SW480 (cell line): ENCODE results near the gene GARNL3.

Experiments used
- DNase-seq: peaks from one replicate; pipeline ENCODE4 v3.0.0-alpha.2; 2016; ENCODE audit warnings: low spot score

The GARNL3 gene

DNA sequence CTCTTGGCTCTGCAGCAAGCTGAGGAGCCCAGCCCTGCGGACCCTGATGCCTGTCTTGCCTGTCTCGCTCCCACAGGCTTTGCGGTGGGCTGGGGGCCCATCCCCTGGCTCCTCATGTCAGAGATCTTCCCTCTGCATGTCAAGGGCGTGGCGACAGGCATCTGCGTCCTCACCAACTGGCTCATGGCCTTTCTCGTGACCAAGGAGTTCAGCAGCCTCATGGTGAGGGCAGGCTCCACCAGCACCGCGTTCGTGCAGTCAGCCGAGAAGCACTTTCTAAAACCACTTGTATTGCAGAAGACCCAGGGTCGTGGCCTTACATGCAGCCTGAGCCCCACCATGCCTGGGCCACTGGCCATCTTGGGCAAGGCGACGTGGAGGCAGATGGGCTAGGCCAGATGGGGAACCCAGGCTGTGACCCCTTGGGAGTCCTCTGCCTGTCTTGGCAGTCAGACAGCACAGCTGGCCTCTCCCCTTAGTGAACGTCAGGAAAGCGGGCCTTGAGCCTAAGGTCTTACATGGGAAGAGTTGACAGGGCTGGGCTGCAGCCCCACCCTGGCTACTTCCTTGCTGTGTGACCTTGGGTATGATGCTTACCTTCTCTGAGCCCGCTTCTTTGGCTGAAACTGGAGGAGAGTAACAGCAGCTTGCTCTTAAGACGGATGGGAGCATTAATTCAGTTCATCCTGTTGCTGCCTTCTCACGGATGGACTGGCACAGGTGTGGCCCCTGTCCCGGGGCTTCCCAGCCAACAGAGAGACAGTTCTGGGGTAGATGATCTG, 141.0 kb downstream of the GARNL3 start:
- DNase-seq = no peak

DNA sequence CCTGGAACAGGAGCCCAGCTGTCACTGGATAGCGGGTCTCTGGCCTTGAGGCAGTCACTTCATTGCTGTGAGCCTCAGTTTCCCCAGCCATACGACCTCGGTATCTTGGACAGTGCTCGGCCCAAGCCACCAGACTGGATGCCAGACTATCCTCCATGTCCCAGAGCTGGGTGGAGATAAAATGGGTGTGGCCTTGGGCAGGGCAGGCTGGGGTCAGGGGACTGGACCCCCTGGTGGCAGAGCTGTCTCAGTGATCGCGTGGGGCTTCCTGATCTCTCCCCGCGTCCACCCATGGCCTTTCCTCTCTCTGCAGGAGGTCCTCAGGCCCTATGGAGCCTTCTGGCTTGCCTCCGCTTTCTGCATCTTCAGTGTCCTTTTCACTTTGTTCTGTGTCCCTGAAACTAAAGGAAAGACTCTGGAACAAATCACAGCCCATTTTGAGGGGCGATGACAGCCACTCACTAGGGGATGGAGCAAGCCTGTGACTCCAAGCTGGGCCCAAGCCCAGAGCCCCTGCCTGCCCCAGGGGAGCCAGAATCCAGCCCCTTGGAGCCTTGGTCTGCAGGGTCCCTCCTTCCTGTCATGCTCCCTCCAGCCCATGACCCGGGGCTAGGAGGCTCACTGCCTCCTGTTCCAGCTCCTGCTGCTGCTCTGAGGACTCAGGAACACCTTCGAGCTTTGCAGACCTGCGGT, 142.4 kb downstream of the GARNL3 start:
- DNase-seq = no peak

- DNase-seq = no peak
Observed at GRCh38 chr9:127407492-127407843, 142.9 kb downstream of the GARNL3 start.

DNA sequence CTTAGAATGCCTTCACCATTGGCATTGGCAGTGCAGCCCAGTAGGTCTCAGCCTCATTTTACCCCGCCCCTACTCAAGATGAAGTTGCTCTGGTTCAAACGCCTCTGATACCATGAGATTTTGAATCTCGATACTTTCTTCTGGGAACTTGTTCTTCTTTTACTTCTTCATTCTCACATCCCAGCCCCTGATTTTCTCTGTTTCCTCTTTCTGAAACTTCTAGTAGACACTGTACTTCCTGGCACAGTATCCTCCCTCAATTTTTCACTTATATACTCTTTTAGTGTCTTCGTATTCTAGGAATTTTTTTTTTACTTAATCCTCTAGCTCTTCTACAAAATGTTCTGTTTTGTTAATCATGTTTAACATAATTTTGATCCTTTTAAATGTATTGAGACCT, 146.5 kb downstream of the GARNL3 start:
- DNase-seq = no peak

- no peak for DNase-seq
Observed at GRCh38 chr9:127415141-127415540, 150.6 kb downstream of the GARNL3 start.

DNA sequence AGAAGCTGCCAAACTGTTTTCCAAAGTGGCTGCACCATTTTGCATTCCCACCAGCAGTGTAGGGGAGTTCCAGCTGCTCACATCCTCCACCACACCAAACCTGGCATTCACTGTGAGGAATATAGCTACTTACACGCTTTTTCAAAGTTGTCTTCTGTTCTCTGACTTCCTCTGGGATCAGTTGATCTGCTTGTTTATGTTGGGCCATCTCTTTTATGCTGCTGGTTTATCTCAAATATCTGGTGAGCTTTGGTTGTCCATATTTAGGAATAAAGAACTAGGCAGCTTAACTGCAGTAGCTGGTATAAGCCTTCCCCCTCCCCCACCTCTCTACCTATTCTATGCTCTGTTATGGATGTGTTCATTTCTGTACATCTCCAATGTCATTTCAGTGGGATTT, 151.1 kb downstream of the GARNL3 start:
- no peak for DNase-seq

DNA sequence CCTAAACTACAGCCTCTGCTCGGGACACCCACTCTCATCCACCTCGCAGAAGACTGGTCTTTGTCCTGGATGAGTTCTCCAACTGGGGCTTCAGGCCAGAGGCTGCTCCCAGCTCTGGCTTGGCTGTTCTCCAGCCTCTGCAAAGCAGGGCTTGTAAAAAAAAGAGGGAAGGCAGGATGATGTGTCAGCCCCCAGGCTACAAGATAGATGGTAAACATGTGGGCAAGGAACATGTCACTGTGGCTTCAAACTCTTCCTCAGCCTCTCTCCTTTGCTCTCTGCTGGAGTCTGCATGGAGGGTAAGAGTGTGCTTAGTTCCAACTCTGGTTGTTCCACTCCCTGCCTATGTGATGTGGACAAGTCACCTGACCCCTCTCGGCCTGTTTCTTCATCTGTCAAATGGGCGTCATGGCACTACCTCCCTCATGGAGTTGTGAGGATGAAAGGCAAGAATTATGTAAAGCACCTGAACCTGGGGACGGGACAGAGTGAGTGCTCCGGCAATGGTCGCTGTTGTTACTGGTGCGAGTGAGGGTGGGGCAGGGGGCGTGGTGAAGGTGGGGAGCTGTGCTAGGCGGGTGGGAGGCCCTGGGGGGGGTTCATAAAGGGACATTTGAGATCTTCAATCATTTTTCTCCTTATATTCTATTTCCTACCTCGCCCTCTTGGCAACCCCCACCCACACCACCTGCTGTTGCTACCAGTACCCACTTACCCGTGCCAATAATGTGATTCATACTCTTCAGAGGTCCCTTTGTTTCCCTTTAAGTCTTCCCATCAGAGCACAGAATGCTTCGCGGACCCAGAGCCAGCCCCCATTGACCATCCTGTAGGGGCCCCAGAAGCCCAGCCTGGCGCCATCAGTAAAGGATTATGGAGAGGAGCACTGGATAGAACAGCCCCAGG, 152.8 kb downstream of the GARNL3 start:
- no peak for DNase-seq

GRCh38 chr9:127418037-127418471, 153.5 kb downstream of the GARNL3 start:
- peak; percentile 51 for DNase-seq

DNA sequence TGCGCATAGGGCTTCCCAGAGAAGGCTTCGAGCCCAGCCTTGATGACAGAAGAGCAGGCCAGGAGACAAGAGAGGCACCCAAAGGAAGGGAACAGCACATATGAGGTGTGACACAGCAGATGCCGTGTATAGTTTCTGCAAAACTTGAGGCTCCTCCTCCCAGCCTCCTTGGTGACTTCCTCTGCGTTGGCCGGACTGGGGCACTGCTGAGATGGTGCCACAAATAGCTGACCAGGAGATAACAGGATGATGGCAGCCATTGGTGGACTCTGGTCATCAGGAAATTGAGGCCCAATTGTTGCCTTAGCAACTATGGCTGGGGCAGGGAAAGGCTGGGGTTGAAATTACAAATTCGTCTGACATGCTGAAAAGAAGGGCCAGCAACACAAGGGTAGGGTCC, 154.8 kb downstream of the GARNL3 start:
- DNase-seq = no peak

GRCh38 chr9:127421057-127421456, 156.5 kb downstream of the GARNL3 start:
- DNase-seq = no peak

- DNase-seq = no peak
Observed at GRCh38 chr9:127422133-127422782, 157.7 kb downstream of the GARNL3 start.

- no peak for DNase-seq
Observed at GRCh38 chr9:127422787-127423186, 158.2 kb downstream of the GARNL3 start.

DNA sequence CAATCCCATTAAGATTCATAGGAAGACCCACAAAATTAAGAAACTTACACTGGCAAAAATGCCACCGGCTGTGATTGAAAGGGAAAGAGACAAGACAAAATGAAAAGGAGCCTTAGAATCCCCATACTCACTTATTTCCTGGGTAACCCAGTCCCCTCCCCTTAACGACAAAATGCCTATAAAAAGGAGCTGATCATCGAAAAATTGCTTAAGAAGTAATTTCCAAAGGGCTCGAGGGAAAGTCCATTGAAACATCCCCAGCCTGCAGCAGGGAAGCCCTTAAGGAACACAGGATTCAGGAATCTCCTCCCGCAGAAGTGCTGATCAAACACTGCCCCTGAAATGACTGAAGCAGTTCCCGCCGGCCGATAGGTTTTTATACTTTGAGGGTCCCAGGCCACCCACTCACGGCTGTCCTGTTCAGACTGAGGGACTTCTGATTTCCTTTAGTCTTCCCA, 158.9 kb downstream of the GARNL3 start:
- no peak for DNase-seq

DNA sequence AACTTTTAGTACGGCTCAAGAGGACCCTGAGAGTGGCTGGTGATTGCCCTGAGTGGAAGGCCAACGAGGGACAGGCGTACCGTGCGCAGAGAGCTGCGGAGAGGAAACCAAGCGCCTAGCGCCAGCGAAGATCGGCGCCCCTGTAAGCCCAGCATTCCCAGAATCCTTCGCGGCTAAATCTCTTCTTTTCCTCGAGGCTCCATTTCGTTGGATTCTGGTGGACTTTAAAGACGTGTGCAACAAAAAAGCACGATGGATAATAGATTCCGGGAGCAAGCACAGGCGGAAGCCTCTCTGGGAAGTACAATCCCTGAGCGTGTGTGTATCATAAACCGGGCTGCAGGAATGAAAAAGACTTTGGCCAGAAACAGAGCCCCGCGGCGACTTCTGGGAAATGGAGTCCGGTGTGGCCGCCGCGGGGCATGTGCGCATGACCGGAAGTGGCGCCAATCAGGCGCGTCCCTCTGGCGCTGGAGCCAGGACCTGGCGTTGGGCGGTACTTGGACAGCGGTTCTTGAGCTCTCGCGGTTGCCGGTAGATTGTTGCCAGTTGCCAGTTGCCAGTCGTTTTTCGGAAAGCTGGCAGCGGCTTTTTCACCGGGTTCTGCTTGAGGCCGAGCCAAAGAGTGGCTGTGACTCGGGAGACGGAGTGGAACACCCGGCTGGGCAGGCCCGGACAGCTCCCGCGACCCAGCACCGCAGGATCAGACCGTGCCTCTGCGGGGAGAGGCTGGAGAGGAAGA, 159.5 kb downstream of the GARNL3 start, which contains the start of gene ZNF79:
Gene ZNF79, plus strand, starts transcription at position 449 of the 742 bp plus-strand sequence. CDS start 406 bp downstream, outside the sequence.
- DNase-seq = peak; percentile 87

DNA sequence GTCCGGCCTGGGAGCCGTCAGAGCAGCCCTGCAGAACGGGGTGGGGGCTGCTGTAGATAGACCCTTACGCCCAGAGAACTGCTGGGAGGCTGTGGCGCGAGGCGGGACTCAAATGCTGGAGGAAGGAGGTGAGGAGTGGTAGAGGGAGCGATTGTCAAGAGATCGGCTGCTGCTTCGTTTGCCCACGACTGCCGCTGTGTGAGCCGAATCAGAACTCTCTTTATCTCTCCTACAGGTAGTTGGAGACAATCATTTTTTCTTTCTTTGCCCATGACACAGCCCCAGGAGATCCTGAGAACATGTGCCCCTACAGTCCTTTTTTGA, 160.1 kb downstream of the GARNL3 start:
- DNase-seq = peak; percentile 38

GRCh38 chr9:127426756-127427155, 162.2 kb downstream of the GARNL3 start:
- no peak for DNase-seq

GRCh38 chr9:127428348-127428747, 163.8 kb downstream of the GARNL3 start:
- no peak for DNase-seq

- DNase-seq = no peak
Observed at GRCh38 chr9:127430415-127430814, 165.8 kb downstream of the GARNL3 start.

DNA sequence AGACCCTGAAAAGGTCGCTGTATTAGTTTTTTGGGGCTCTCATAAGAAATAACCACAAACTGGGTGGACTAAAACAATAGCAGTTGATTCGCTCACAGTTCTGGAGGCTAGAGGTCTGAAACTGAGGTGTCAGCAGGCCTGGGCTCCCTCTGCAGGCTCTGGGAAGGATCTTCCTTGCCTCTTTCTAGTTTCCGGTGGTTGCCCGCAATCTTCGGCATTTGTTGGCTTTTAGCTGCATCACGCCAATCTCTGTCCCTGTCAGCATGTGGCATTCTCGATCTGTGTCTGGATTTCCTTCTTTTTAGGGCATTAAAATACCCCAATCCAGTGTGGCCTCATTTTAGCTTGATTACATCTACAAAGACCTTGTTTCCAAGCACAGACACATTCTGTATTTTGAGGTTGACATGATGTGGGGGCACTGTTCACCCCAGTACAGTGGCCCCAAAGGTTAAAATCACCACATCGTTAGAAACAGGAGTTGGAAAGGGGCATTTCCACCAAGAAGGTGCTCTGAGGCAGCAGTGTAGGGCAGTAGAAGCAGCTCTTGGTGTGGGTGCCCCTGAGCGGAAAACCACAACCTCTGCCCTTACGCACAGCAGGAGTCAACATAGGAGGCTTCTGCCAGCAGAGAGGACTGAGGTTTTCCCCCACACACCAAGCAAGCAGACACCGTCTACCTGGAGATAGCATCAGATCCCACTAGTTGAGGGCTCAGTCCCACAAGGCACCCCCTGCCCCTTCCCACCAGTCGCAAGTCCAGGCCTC, 173.1 kb downstream of the GARNL3 start:
- DNase-seq = no peak

- no peak for DNase-seq
Observed at GRCh38 chr9:127438394-127438793, 173.8 kb downstream of the GARNL3 start.
